HCT116 (cell line): ENCODE data around the gene SPARCL1. TPM values are rescaled to one million over a fixed set of nuclear protein-coding genes. Genes with fewer than 3 reads are reported as not detected.
"Not testable (repeated sequence)": the region's sequence is repeated elsewhere in the genome, so short reads cannot be mapped to it uniquely, and the experiment has no call there.

Source experiments
- ATAC-seq: fragments of 200-7000 bp; cut with Tn5 transposase; 2 replicates; pipeline ENCODE4 v1.9.1; 2020; ENCODE audit warnings: mild to moderate bottlenecking, moderate library complexity
- BruUV-seq: library from RNA; stranded (reverse); fragments of 400-500 nt; replicated peaks from 2 replicates; lab custom pipeline; 2021; lab: Mats Ljungman, UMichigan
- CTCF ChIA-PET: fragments of 300-600 bp; sonication (Branson Sonifier 250); formaldehyde crosslinking; loops from one replicate; lab custom pipeline; 2021; ENCODE audit warnings: antibody characterized with exemption; lab: Charles Lee
- POLR2A ChIA-PET: fragments of 300-600, 350-600 bp; sonication (Branson Sonifier 250); formaldehyde crosslinking; loops from one replicate; lab custom pipeline; 2021; ENCODE audit warnings: antibody characterized with exemption; lab: Charles Lee
- RAD21 ChIA-PET, 2 experiments: fragments of 300-600 bp; sonication (Branson Sonifier 250); formaldehyde crosslinking; loops; one replicate each; lab custom pipeline; 2023; ENCODE audit warnings: low total read pairs in 2 of 2; ENCODE audit not compliant: uncharacterized antibody in 2 of 2, unreplicated experiment in 2 of 2, low non-redundant PET in 1 of 2; lab: Charles Lee
- DNase-seq: peaks from one replicate; pipeline ENCODE4 v3.0.0-alpha.2; 2010; ENCODE audit warnings: low read depth, low spot score
- H2AFZ ChIP-seq: fragments of 200-600 bp; shearing (Covaris generic), sonication (generic); 2 replicates; pipeline ENCODE4 v1.6.1; 2017; ENCODE audit warnings: low read depth, mixed run types, mixed read lengths, antibody characterized with exemption, low read length; ENCODE audit not compliant: poor library complexity, severe bottlenecking
- H3K27ac ChIP-seq: 2 replicates; pipeline ENCODE4 v1.5.1; 2012; ENCODE audit warnings: low read depth, low read length
- H3K27me3 ChIP-seq: fragments of 200-600 bp; sonication (generic); 2 replicates; pipeline ENCODE4 v1.6.1; 2016; ENCODE audit warnings: mixed run types, low read length, mixed read lengths; ENCODE audit not compliant: insufficient read depth
- H3K36me3 ChIP-seq, 2 experiments: fragments of 200-500 bp in 1 of 2; fragments of 200-600 bp in 1 of 2; sonication (Bioruptor generic) in 1 of 2; sonication (generic) in 1 of 2; 2 replicates each; pipeline versions ENCODE4 v1.5.1 to v1.6.1; 2014 to 2016; ENCODE audit warnings: low read length in 2 of 2, inconsistent platforms in 1 of 2, mixed read lengths in 1 of 2, mixed run types in 1 of 2; ENCODE audit not compliant: insufficient read depth in 2 of 2, control insufficient read depth in 1 of 2
- H3K4me1 ChIP-seq, 2 experiments: fragments of 200-600 bp in 1 of 2; sonication (generic) in 1 of 2; 2 replicates each; pipeline versions ENCODE4 v1.5.1 to v1.6.1; 2012 to 2017; ENCODE audit warnings: low read length in 2 of 2, inconsistent platforms in 1 of 2, mild to moderate bottlenecking in 1 of 2, mixed read lengths in 1 of 2, mixed run types in 1 of 2, moderate library complexity in 1 of 2; ENCODE audit not compliant: insufficient read depth in 2 of 2, control insufficient read depth in 1 of 2
- H3K4me2 ChIP-seq: fragments of 200-600 bp; sonication (generic); 2 replicates; pipeline ENCODE4 v1.6.1; 2017; ENCODE audit warnings: mixed run types, low read length, mixed read lengths
- H3K4me3 ChIP-seq, 2 experiments: fragments of 200-600 bp in 1 of 2; sonication (generic) in 1 of 2; replicated peaks in 1 of 2; 2 replicates each; pipeline ENCODE4 v1.5.1; 2011 to 2016; ENCODE audit warnings: low read length in 2 of 2, control low read depth in 1 of 2, low read depth in 1 of 2, mild to moderate bottlenecking in 1 of 2, mixed read lengths in 1 of 2, mixed run types in 1 of 2
- H3K79me2 ChIP-seq: fragments of 200-600 bp; sonication (generic); 2 replicates; pipeline ENCODE4 v1.6.1; 2017; ENCODE audit warnings: mild to moderate bottlenecking, mixed run types, low read length, moderate library complexity, mixed read lengths; ENCODE audit not compliant: insufficient read depth
- H3K9ac ChIP-seq: fragments of 200-600 bp; sonication (generic); 2 replicates; pipeline ENCODE4 v1.6.1; 2016; ENCODE audit warnings: low read length, mixed read lengths
- H3K9me2 ChIP-seq: fragments of 200-600 bp; sonication (generic), shearing (Covaris generic); 2 replicates; pipeline ENCODE4 v1.6.1; 2017; ENCODE audit warnings: mixed run types, mild to moderate bottlenecking, moderate library complexity; ENCODE audit not compliant: insufficient read depth
- H3K9me3 ChIP-seq, 2 experiments: fragments of 200-500 bp in 1 of 2; fragments of 200-600 bp in 1 of 2; sonication (Bioruptor generic) in 1 of 2; sonication (generic) in 1 of 2; 2 replicates each; pipeline ENCODE4 v1.6.1; 2014 to 2017; ENCODE audit warnings: low read length in 2 of 2, mixed read lengths in 2 of 2, inconsistent platforms in 1 of 2, low read depth in 1 of 2, mild to moderate bottlenecking in 1 of 2, mixed run types in 1 of 2, moderate library complexity in 1 of 2; ENCODE audit not compliant: control insufficient read depth in 1 of 2, insufficient read depth in 1 of 2
- H4K20me1 ChIP-seq: fragments of 200-600 bp; sonication (generic), shearing (Covaris generic); 2 replicates; pipeline ENCODE4 v1.6.1; 2017; ENCODE audit warnings: mixed run types, mild to moderate bottlenecking, moderate library complexity; ENCODE audit not compliant: insufficient read depth
- EGR1 ChIP-seq: IDR thresholded peaks from 2 replicates; pipeline ENCODE4 v1.6.1; 2012; ENCODE audit warnings: low read depth
- EZH2 ChIP-seq: fragments of 200-600 bp; sonication (generic); IDR thresholded peaks from 2 replicates; pipeline ENCODE4 v1.6.1; 2017; ENCODE audit warnings: antibody characterized with exemption, mixed run types
- JUND ChIP-seq: IDR thresholded peaks from 2 replicates; pipeline ENCODE4 v1.6.1; 2012
- RAD21 ChIP-seq: IDR thresholded peaks from 2 replicates; pipeline ENCODE4 v1.6.1; 2012; ENCODE audit warnings: low read depth, mild to moderate bottlenecking
- SIN3A ChIP-seq: IDR thresholded peaks from 2 replicates; pipeline ENCODE4 v1.6.1; 2012; ENCODE audit warnings: low read depth
- SP1 ChIP-seq: IDR thresholded peaks from 2 replicates; pipeline ENCODE4 v1.6.1; 2012; ENCODE audit warnings: low read depth
- intact Hi-C: fragments of 100-400 bp; cut with micrococcal nuclease; formaldehyde crosslinking; loops from 2 replicates; pipeline ENCODE4 v1.10.0; 2022
- total RNA-seq: library from RNA; stranded (reverse); gene quantifications from one replicate; pipeline ENCODE4 v1.2.1, GENCODE V29; 2021; ENCODE audit not compliant: unreplicated experiment

SPARCL1 gene
- total RNA-seq, 1 experiment from 2014 or later: 0.96 TPM

GRCh38 chr4:87488666-87489065, 40.5 kb downstream of the SPARCL1 start:
- intact Hi-C loops, H3K27ac ChIP-seq, CTCF ChIA-PET, H3K9me2 ChIP-seq, H3K27me3 ChIP-seq, BruUV-seq, DNase-seq, POLR2A ChIA-PET, H4K20me1 ChIP-seq, H3K9me3 ChIP-seq, H2AFZ ChIP-seq, H3K36me3 ChIP-seq, H3K4me3 ChIP-seq, H3K4me1 ChIP-seq, H3K79me2 ChIP-seq, H3K9ac ChIP-seq, H3K4me2 ChIP-seq, ATAC-seq, RAD21 ChIA-PET: not testable (repeated sequence)

- H3K36me3 ChIP-seq, POLR2A ChIA-PET, DNase-seq, H4K20me1 ChIP-seq, ATAC-seq, H3K27me3 ChIP-seq, H3K9me3 ChIP-seq, H3K4me1 ChIP-seq, H2AFZ ChIP-seq, H3K9ac ChIP-seq, H3K27ac ChIP-seq, H3K4me2 ChIP-seq, intact Hi-C loops, H3K4me3 ChIP-seq, BruUV-seq, H3K9me2 ChIP-seq, H3K79me2 ChIP-seq, RAD21 ChIA-PET: not testable (repeated sequence)
- CTCF ChIA-PET: interaction anchor here (1.4 kb wide), 1 partner anchor 14 kb away, joined by 4 read pairs; no protein-coding TSS in a partner anchor
Observed at GRCh38 chr4:87483247-87483646, 45.9 kb downstream of the SPARCL1 start.

GRCh38 chr4:87481377-87481776, 47.8 kb downstream of the SPARCL1 start:
- no TSS peak for BruUV-seq
- no peaks in the 10 kb centered on the region for H3K9me3 ChIP-seq
- no peak for TF ChIP-seq EGR1
- no peak for TF ChIP-seq JUND
- TF ChIP-seq RAD21: no peak
- TF ChIP-seq EZH2: no peak
- no peak for TF ChIP-seq SIN3A
- no peak for TF ChIP-seq SP1
- no peak overlapping the region for H3K9ac ChIP-seq
- H3K4me3 ChIP-seq: no peak overlapping the region
- CTCF ChIA-PET: interaction anchor here (0.9 kb wide), 1 partner anchor 368 kb away, joined by 3 read pairs; no protein-coding TSS in a partner anchor
- no peak overlapping the region for H3K27ac ChIP-seq
- no peaks in the 10 kb centered on the region for H3K79me2 ChIP-seq
- POLR2A ChIA-PET: no interaction called here
- RAD21 ChIA-PET: no interaction called here
- H3K27me3 ChIP-seq: no peaks in the 10 kb centered on the region
- H4K20me1 ChIP-seq: no peaks in the 10 kb centered on the region
- H3K4me1 ChIP-seq: no peaks in the 10 kb centered on the region
- intact Hi-C loops: no loop called here
- no peak overlapping the region for H3K4me2 ChIP-seq
- no peaks in the 10 kb centered on the region for H3K9me2 ChIP-seq
- ATAC-seq (no peak), DNase-seq (no peak)
- H2AFZ ChIP-seq: no peak overlapping the region
- H3K36me3 ChIP-seq: no peaks in the 10 kb centered on the region
